ENCODE results near the gene GAREM1. TPM values are rescaled to one million over a fixed set of nuclear protein-coding genes. Genes with fewer than 3 reads are reported as not detected.

GAREM1 gene
- total and polyA plus RNA-seq, 4 donors: 1.5 to 7.5 (median 2.0) TPM

DNA sequence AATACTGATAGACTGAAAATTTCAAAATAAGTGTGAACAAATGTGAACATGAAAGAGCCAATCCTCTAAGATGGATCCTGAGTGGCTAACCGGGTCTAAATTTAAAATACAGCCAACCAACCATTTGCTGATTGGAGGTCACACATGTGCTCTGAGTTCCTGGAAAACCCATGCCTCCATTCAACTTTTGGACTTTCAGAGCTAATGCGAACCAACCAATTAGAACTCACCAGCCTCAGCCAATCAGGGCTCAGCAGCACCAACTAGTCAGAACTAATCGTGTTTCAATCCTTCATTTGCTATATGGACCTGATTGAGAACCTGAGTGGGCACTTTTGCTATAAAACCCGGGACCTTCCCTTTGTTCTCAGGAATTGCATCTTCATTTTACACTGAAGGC, 169.3 kb downstream of the GAREM1 start:
- Histone ChIP-seq H3K9ac (ENCODE audit: low read depth in 1 of 2, low read length in 2 of 2) (no peak overlapping the region), H3K4me3 (ENCODE audit: low read depth in 1 of 3, low read length in 3 of 3) (no peak overlapping the region), H3K4me1 (ENCODE audit: control insufficient read depth in 4 of 4, insufficient read depth in 4 of 4, low read length in 3 of 4) (peaks cover 0 to 1% (median 0%) of the 10 kb centered on the region in 4 donors), H3K9me3 (ENCODE audit: control insufficient read depth in 4 of 4, low read length in 3 of 4) (no peaks in the 10 kb centered on the region), H3K27me3 (ENCODE audit: control insufficient read depth in 4 of 4, insufficient read depth in 4 of 4, low read length in 3 of 4) (no peaks in the 10 kb centered on the region), H3K36me3 (ENCODE audit: control insufficient read depth in 4 of 4, insufficient read depth in 3 of 4, low read depth in 1 of 4, low read length in 3 of 4) (no peaks in the 10 kb centered on the region), H3K27ac (ENCODE audit: low read depth in 1 of 2, low read length in 2 of 2) (no peak overlapping the region)
- no peak for TF ChIP-seq NR2F2 (IDR thresholded peaks at IDR 0.05)
- no peak for TF ChIP-seq SP1 (IDR thresholded peaks at IDR 0.05)
- TF ChIP-seq, protein P1, sequence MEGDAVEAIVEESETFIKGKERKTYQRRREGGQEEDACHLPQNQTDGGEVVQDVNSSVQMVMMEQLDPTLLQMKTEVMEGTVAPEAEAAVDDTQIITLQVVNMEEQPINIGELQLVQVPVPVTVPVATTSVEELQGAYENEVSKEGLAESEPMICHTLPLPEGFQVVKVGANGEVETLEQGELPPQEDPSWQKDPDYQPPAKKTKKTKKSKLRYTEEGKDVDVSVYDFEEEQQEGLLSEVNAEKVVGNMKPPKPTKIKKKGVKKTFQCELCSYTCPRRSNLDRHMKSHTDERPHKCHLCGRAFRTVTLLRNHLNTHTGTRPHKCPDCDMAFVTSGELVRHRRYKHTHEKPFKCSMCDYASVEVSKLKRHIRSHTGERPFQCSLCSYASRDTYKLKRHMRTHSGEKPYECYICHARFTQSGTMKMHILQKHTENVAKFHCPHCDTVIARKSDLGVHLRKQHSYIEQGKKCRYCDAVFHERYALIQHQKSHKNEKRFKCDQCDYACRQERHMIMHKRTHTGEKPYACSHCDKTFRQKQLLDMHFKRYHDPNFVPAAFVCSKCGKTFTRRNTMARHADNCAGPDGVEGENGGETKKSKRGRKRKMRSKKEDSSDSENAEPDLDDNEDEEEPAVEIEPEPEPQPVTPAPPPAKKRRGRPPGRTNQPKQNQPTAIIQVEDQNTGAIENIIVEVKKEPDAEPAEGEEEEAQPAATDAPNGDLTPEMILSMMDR (IDR thresholded peaks at IDR 0.05; ENCODE audit: low read depth, low read length, missing input control): no peak
- no peak for TF ChIP-seq HNF4G (IDR thresholded peaks at IDR 0.05)
- no peak for TF ChIP-seq YY1 (IDR thresholded peaks at IDR 0.05)
- TF ChIP-seq, protein P2, sequence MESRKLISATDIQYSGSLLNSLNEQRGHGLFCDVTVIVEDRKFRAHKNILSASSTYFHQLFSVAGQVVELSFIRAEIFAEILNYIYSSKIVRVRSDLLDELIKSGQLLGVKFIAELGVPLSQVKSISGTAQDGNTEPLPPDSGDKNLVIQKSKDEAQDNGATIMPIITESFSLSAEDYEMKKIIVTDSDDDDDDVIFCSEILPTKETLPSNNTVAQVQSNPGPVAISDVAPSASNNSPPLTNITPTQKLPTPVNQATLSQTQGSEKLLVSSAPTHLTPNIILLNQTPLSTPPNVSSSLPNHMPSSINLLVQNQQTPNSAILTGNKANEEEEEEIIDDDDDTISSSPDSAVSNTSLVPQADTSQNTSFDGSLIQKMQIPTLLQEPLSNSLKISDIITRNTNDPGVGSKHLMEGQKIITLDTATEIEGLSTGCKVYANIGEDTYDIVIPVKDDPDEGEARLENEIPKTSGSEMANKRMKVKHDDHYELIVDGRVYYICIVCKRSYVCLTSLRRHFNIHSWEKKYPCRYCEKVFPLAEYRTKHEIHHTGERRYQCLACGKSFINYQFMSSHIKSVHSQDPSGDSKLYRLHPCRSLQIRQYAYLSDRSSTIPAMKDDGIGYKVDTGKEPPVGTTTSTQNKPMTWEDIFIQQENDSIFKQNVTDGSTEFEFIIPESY (IDR thresholded peaks at IDR 0.05): no peak
- no peak for TF ChIP-seq FOXA1 (IDR thresholded peaks at IDR 0.05)
- no peak for TF ChIP-seq JUND (IDR thresholded peaks at IDR 0.05)
- no peak for TF ChIP-seq HNF4A (conservative IDR thresholded peaks at IDR 0.05)
- no peak for TF ChIP-seq EGR1 (IDR thresholded peaks at IDR 0.05; ENCODE audit: low read depth in 2 of 2)
- TF ChIP-seq, protein P3, sequence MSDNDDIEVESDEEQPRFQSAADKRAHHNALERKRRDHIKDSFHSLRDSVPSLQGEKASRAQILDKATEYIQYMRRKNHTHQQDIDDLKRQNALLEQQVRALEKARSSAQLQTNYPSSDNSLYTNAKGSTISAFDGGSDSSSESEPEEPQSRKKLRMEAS (IDR thresholded peaks at IDR 0.05): no peak
- WGBS: 91% methylated on average over 4 of the region's 4 CpGs
- DNase-seq (ENCODE audit: low spot score): no peak

DNA sequence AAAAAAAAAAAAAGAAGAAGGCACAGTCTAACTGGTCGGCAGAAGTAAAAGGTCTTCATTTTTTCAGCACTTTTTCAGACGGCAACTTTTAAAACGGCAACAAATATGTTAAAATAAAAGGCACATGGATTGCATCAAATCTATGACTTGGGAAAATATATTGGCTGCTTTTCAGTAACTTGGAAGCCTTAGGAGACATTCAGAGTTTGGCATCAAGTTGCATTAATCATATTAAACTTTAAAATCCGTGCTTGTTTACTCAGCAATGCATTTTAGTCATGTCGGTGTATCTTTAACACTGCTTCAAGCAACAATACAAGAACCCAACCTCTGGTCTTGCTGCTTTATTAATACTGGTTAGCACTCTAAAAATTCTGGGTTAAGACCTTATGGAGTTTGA, 169.8 kb downstream of the GAREM1 start:
- Histone ChIP-seq H3K4me1 (ENCODE audit: control insufficient read depth in 4 of 4, insufficient read depth in 4 of 4, low read length in 3 of 4) (peaks cover 0 to 1% (median 0%) of the 10 kb centered on the region in 4 donors), H3K9me3 (ENCODE audit: control insufficient read depth in 4 of 4, low read length in 3 of 4) (no peaks in the 10 kb centered on the region), H3K9ac (ENCODE audit: low read depth in 1 of 2, low read length in 2 of 2) (no peak overlapping the region), H3K27me3 (ENCODE audit: control insufficient read depth in 4 of 4, insufficient read depth in 4 of 4, low read length in 3 of 4) (no peaks in the 10 kb centered on the region), H3K36me3 (ENCODE audit: control insufficient read depth in 4 of 4, insufficient read depth in 3 of 4, low read depth in 1 of 4, low read length in 3 of 4) (no peaks in the 10 kb centered on the region), H3K27ac (ENCODE audit: low read depth in 1 of 2, low read length in 2 of 2) (no peak overlapping the region), H3K4me3 (ENCODE audit: low read depth in 1 of 3, low read length in 3 of 3) (no peak overlapping the region)
- no peak for DNase-seq (ENCODE audit: low spot score)
- no peak for TF ChIP-seq NR2F2 (IDR thresholded peaks at IDR 0.05)
- TF ChIP-seq EGR1 (IDR thresholded peaks at IDR 0.05; ENCODE audit: low read depth in 2 of 2): no peak
- WGBS: 83% methylated on average over 5 of the region's 5 CpGs

DNA sequence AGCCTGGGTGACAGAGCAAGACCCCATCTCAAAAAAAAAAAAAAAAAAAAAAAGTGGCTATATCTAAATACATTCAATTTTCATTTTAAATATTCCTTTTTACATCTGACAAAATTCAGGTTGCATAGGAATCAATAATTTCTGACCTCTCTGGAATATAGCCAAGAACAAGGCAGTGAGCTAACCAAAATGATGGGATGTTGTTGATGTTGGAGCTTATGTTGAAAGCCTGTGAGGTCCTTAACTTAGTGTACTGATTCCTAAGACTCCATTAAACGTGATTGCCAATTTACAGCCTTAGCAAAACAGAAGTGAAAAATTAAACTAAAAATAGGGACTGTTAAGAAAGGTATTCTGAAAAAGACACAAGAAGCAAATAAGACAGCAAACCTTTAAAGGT, 171.2 kb downstream of the GAREM1 start:
- Histone ChIP-seq H3K27me3 (ENCODE audit: control insufficient read depth in 4 of 4, insufficient read depth in 4 of 4, low read length in 3 of 4) (no peaks in the 10 kb centered on the region), H3K4me1 (ENCODE audit: control insufficient read depth in 4 of 4, insufficient read depth in 4 of 4, low read length in 3 of 4) (peaks cover 0 to 1% (median 0%) of the 10 kb centered on the region in 4 donors)
- WGBS: 36% methylated on average over 1 of the region's 1 CpG

More for the DNA sequence above, 171.2 kb downstream of the GAREM1 start:
- no peaks in the 10 kb centered on the region for H3K36me3 ChIP-seq (ENCODE audit: control insufficient read depth in 4 of 4, insufficient read depth in 3 of 4, low read depth in 1 of 4, low read length in 3 of 4)
- H3K9me3 ChIP-seq (ENCODE audit: control insufficient read depth in 4 of 4, low read length in 3 of 4): no peaks in the 10 kb centered on the region
- no peak for DNase-seq (ENCODE audit: low spot score)
- H3K4me3 ChIP-seq (ENCODE audit: low read depth in 1 of 3, low read length in 3 of 3): no peak overlapping the region
- H3K27ac ChIP-seq (ENCODE audit: low read depth in 1 of 2, low read length in 2 of 2): no peak overlapping the region
- TF ChIP-seq JUND (IDR thresholded peaks at IDR 0.05) (no peak), SP1 (IDR thresholded peaks at IDR 0.05) (no peak), RAD21 (IDR thresholded peaks at IDR 0.05) (peak in 1 of 2 donors; percentile 13), FOXA1 (IDR thresholded peaks at IDR 0.05) (no peak), YY1 (IDR thresholded peaks at IDR 0.05) (peak; percentile 38), EGR1 (IDR thresholded peaks at IDR 0.05; ENCODE audit: low read depth in 2 of 2) (no peak), HNF4A (conservative IDR thresholded peaks at IDR 0.05) (peak; percentile 23 to 27)
- TF ChIP-seq, protein P1 (IDR thresholded peaks at IDR 0.05; ENCODE audit: low read depth, low read length, missing input control): no peak
- TF ChIP-seq, protein P3 (IDR thresholded peaks at IDR 0.05): no peak
- TF ChIP-seq, protein P2 (IDR thresholded peaks at IDR 0.05): no peak
- H3K9ac ChIP-seq (ENCODE audit: low read depth in 1 of 2, low read length in 2 of 2): no peak overlapping the region
